GM18526 (cell line): Measurements from ENCODE around the gene PREX1.

ENCODE experiments used
- POLR2A ChIP-seq: IDR thresholded peaks from 3 replicates; pipeline ENCODE4 v1.6.1; 2011; ENCODE audit not compliant: insufficient read length; ENCODE audit errors: extremely low read depth

PREX1 gene

DNA sequence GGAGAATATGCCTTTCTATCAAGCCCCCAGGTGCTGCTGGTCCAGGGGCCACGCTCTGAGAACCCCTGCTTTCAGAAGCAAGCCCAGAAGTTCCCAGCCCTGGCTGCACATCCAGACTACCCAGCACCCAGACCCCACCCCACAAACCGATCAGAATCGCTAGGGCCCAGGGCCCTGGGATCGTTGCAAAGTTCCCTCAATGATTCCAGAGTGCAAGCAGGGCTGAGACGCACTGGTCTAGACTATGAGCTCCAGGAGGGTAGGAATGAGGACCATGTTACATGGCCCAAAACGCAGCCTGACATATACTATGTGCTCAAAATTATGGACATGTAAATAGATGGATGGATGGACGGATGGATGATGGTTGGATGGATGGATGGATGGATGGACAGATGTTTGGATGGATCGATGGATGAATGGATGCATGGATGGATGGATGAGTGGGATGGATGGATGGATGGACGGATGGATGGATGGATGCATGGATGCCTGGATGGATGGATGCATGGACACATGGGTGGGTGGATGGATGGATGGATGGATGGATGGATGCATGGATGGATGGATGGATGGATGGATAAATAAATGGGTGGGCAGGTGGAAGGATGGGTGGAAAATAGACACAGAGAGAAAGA lies 194.1 kb downstream of the PREX1 start:
- TF ChIP-seq POLR2A, result no peak

DNA sequence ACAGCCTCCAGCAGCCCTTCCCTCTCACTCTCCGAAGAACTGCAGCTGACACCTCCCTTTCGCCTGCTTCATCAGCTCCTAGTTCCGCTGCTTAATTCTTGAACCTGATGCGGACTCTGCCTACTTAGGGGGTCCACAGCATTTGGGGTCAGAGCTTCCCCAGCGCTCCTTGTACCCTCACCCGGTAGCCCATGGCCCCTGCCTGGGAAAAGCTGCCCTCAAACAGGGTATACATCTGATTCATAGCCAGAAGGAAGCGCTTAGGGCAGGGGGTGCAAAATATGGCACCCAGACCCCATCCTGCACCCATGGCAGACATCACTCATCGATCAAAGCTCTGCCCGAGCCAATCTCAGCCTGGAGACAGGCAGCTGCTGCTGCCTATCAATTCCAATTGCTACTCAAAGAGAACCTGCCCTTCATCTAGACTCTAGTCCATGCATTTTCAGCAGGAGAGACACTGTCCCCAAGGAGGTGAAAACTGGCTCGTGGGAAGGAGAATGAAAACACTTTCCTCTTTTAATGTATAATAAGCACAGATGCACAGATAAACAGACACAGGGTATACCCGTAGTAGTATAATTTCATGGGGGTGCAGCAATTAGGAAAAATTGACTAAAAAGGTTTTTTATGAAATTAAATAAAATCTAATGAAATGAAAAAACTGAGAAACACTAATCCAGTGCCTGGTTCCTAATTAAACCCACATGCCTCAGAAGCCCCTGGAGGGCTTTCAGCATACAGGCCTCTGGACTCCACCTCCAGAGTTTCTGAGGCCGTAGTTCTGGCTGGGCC lies 194.8 kb downstream of the PREX1 start:
- TF ChIP-seq POLR2A, result no peak

DNA sequence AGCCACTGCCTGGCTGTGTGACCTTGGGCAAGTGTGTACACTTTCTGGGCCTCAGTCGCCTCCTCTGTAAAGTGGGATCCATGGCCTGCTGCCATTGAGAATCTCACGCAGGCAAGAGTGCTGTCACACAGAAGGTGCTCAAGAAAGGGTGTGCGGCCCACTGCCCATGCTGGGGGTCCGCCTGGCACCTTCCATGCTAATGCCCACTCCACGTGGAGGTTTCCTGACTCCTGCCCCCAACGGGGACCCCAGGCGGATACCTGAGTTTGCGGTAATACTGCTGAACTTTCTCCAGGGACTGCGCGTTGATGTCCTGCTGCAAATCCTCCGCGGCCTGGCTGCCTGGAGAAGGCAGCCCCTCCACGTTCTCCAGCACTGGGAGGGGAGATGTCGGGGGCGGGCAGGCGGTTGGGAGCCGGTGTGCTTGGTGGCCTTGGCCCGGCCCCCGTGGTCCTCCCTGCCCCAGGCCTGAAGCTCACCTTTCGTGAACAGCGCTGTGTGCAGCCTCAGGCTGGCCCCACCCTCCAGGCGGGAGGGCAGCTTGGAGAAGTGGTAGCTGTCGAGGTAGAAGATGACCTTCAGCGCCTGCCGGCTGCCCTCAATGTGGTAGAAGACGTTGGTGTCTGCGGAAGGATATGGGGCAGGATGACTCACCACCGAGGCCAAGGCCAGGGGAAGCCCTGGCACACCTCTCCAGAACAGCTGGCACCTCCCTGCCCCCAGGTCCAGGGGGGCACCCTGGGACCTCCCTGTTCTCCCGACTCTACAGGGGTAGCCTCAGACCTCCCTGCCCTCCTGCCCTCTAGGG lies 195.6 kb downstream of the PREX1 start:
- TF ChIP-seq POLR2A, result no peak

DNA sequence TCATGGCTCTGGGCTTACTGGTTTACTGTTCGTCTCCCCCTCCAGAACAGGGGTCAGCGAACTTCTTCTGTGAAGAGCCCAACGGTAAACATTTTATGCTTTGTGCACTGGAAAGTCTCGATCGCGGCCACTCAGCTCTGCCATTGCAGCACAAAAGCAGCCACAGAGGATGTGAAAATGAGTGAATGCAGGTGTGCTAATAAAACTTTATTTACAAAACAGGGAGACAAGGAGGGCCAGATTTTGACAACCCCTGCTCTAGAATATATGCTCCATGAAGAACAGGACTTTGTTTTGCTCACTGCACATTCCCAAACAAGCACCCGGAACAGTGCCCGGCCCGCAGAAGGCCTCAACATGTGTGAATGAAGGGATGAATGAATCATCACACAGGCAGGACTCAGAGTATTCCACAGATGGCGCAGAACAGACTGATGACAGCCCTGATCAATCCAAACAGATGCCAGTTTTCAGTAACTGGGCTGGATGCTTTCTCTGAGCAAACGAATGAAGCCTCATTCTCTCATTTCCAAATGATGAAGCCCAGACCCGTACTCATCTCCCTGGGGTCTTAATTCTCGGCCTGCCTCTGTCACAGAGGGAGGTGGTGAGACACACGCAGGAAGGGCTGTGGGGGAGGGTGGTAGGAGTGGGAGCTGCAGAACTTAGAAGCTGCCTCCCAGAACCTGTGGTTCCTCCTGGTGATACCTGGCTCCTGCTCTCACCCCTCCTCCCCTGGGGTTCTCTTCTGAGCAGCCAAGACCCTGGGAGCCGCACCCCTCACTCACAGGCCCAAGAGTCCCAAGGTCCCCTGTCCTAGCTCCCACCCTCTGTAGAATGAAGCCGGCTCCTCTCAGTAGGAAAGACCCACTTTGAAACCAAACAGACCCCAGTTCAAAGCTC lies 196.4 kb downstream of the PREX1 start:
- no peak for TF ChIP-seq POLR2A

DNA sequence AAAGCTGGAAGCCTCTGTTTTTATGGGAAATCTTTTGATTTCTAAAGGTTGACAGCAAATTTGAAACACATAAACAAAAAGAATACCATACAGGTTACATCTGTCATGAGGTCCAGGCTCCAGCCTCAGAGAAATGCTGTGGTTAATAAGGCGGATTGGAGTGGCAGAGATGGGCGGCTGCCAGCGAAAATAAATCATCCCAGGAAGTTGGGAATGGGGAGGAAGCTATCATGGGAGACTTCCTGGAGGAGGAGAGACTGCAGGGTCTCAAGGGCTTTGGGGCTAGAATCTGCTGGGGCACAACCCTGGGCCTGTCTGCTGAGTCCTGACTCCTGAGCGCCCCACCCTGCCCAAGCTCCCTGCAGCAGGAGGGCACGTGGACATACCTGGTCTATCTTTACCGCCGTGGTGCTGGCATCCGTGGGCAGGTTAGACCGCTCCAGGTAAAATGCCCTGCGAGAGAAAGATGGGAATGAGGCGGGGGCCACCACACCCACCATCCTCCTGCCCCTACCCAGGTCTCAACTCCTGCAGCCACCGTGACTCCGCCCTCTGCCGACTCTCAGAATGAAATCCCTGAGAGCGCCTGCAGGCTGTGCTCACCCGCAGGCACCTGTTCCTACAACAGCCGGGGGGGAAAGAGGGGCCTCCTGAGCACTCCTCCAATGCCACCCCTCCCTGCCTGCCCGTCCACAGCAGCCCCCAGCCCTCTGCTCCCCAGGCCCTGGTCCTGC lies 197.3 kb downstream of the PREX1 start:
- TF ChIP-seq POLR2A, result no peak

DNA sequence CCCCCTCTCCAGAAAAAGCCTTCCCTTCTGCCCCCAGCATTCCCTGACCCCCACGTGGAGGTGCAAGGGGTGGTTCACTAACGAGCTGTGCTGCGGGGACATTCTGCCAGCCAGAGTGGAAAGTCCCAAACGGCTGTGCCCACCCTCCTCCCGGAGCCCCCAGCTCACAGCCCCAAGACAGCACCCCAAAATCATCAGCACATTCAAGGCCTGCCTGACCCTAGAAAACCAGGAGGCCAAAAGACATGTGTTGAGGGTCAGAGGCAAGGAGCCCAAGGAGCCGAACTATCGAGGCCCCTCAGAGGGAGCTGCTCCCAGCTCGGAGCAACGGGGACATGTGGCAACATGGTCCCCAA lies 197.9 kb downstream of the PREX1 start:
- TF ChIP-seq POLR2A, result no peak

DNA sequence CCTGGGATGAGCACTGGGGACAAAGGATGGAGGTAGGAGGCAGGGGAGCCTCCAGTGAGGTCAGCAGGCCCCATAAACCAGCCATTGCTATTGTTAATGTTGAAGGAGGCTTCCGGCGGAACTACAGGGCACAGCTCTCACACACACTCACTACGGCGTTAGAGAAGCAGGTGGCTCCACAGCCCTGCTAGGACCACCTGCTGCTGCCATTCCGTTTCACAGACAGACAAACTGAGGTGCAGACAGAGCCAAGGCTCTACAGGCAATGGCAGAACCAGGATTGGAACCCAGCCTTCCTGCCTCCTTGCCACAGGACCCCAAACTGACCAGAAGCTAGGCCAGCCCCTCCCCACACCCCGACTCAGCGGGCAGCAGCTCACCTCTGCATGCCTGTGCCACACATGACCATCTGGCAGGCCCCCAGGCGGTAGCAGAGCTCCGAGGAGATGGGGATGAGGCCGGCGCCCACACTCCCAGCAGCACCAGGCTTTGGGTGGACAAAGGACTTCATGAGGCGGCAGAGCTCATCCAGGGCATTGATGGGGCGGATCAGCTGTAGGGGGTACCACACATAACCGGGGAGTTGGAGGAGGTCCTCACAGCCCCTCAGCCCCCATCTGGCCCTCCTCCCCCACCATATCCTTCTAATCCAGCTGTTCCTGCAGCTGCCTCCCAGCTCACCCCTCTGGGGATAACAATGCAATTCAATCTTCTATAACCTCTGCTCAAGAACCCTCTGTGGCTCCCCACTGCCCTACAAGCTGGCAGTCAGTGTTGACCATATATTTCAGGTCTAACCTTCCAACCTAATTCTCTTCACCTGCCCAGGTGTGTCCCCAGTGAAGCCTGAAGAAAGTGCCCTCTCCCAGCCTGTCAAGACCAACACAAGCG lies 198.5 kb downstream of the PREX1 start:
- no peak for TF ChIP-seq POLR2A

DNA sequence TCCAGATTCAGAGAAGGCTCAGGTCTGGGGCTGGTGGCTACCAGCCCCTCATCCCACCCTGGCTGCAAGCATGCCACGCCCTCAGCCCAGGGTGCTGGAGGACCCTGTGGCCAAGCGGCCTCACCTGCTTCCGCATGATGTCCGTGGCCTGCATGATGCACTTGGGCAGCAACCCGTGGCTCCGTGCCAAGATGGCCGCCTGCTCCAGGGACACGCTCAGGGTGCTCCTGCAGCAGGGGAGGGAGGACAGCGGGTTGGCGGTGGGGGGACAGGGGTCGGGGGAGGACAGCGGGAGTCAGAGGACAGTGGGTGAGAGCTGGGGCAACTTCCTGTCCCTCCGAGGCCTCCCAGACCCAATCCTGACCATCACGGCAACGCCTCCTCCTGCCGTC lies 200.1 kb downstream of the PREX1 start:
- TF ChIP-seq POLR2A, result no peak

DNA sequence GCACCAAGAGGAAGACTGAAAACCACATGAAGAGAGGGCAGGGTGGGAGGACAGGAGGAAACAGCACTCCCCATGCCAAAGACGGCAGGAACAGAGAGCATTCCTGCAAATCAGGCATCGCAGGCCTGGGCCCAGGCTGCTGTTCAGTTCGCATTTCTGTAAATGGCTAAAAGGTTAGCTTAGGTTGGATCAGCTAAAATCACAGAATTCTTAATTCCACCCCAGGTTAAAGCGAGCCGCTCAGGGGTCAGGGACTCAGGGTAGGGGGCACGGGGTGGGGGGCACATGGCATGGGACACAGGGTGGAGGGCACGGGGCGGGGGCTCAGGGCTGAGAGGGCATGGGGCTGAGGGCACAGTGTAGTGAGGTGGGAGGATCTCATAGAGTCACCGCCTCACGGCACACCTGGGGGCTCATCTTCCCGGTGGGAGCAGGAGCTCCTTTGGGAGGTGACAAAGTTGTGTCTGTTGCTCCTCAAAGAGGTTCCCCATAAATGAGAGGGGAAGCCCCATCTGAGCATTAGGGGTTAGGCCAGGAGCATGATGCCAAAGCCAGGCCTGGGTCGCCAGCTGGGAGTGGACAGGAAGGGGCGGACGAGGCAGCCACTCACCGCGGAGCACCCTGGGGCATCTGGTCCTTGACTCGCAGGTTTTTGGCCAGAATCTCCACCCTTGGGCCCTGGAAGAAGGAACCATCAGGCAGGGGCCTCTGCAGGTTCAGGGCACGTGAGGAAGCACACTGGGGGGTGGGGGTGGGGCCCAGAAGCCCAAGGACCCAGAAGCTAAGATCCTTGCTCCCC lies 200.7 kb downstream of the PREX1 start:
- no peak for TF ChIP-seq POLR2A

DNA sequence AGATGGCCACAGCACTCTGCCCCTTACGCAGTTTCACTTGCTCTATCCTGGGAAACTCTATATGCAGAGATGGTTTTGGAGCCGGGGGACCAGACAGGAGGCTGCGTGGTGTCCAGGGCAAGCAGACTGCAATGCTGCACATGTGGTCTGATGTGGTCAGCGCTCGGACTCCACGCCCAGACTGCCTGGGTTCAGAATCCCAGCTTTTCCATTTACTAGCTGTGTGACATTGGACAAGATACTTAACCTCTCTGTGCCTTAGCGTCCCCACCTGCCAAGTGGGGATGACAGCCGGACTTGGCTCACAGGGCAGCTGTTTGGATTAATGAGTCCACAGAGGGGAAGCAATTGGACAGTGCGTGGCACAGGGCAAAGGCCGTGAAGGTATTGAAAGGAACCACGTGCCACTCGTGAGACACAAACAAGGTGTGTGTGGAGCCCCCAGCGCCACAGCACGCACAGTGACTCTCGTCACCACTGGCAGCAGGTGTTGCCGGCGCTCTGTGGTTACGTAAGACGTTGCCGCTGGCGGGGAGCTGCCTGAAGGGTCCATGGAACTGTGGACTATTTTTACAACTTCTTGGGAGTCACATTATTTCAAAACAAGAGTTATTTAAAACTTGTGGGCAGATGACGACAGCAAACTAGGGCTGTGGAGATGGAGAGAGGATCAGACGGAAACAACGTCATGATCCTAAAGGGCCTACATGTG lies 201.4 kb downstream of the PREX1 start:
- no peak for TF ChIP-seq POLR2A

DNA sequence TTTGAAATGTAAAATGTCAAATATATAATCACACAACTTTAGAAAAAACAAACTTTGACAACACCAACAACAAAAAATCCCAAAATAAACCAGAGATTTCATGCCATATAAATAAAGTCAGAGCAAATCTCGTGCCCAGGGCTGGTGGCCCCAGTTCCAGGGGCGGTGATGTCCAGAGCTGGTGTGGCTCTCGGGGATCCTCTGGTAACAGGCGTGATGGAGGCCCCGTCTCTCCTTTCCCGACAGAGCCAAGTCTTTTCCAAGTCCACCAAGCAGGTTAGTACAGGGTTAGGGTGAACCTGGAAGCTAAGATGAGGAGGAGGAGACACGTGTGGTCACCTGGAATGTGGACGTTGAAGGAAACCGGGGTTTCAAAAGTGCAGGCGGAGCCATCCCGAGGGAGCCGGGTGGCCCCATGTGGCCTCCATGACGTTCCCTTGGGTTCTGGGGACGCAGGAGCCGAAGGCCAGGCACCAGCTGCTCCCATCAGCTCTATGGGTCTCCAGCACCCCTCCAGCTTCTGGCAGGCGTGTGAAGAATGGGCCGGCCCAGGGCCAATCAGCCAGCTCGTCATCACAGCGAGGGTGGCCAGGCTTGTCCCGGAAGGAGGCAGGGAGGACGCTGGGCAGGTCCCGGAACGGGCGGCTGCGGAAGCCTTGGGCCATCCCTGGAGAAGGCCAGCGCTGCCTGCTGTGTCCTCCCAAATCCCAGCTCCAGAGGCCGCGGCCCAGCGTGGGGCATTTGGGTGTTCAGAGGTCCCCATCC lies 202.5 kb downstream of the PREX1 start:
- no peak for TF ChIP-seq POLR2A
